IPS DF 6.9 (cell line): Measurements from ENCODE around the gene GANAB.
"Not testable (repeated sequence)": the region's sequence is repeated elsewhere in the genome, so short reads cannot be mapped to it uniquely, and the experiment has no call there.

Experiments
- DNase-seq: peaks from one replicate; pipeline ENCODE4 v3.0.0-alpha.2; 2013; ENCODE audit warnings: low read depth, low spot score
- H3K27ac ChIP-seq: one replicate; pipeline ENCODE4 v1.5.1; 2013; ENCODE audit warnings: low read length, control low read depth
- H3K27me3 ChIP-seq: 2 replicates; pipeline ENCODE4 v1.6.1; 2013; ENCODE audit warnings: mild to moderate bottlenecking, low read length; ENCODE audit not compliant: control insufficient read depth, insufficient read depth
- H3K36me3 ChIP-seq: 2 replicates; pipeline ENCODE4 v1.6.1; 2013; ENCODE audit warnings: low read length; ENCODE audit not compliant: control insufficient read depth, insufficient read depth
- H3K4me1 ChIP-seq: 2 replicates; pipeline ENCODE4 v1.6.1; 2013; ENCODE audit warnings: low read length; ENCODE audit not compliant: control insufficient read depth, insufficient read depth
- H3K4me3 ChIP-seq: 2 replicates; pipeline ENCODE4 v1.5.1; 2013; ENCODE audit warnings: mild to moderate bottlenecking, low read length
- H3K9me3 ChIP-seq: 2 replicates; pipeline ENCODE4 v1.6.1; 2013; ENCODE audit warnings: low read length, inconsistent platforms; ENCODE audit not compliant: control insufficient read depth, insufficient read depth
- WGBS: extraction: QIAGEN DNeasy Blood & Tissue Kit; methylation state at CpG from one replicate; pipeline ENCODE4 v1.1.7; 2013; ENCODE audit warnings: mixed read lengths, missing lambda C conversion rate; ENCODE audit not compliant: insufficient read length, insufficient coverage; 5-methylcytosine and 5-hydroxymethylcytosine counted together

The GANAB gene

GRCh38 chr11:62588966-62589637 lies 57.3 kb downstream of the GANAB start:
- WGBS: no CpG with 5 or more reads among the region's 18 CpGs
- Histone ChIP-seq H3K27me3 (no peaks in the 10 kb centered on the region), H3K36me3 (peaks cover 13% of the 10 kb centered on the region), H3K4me1 (peaks cover 3% of the 10 kb centered on the region; the same call in 1 of the 2 replicates), H3K4me3 (no peak overlapping the region), H3K27ac (no peak overlapping the region), H3K9me3 (no peaks in the 10 kb centered on the region)
- no peak for DNase-seq

GRCh38 chr11:62585356-62585755 lies 61.1 kb downstream of the GANAB start:
- not testable (repeated sequence) for H3K4me3 ChIP-seq, H3K9me3 ChIP-seq, H3K36me3 ChIP-seq, H3K27ac ChIP-seq, H3K4me1 ChIP-seq, H3K27me3 ChIP-seq, DNase-seq
- WGBS: no CpG with 5 or more reads among the region's 7 CpGs

- H3K27ac ChIP-seq, H3K9me3 ChIP-seq, H3K4me3 ChIP-seq, H3K27me3 ChIP-seq, DNase-seq, H3K4me1 ChIP-seq: not testable (repeated sequence)
- H3K36me3 ChIP-seq: peaks cover 10% of the 10 kb centered on the region; the same call in 1 of the 2 replicates
- no CpG with 5 or more reads among the region's 4 CpGs for WGBS
Measured at GRCh38 chr11:62581735-62582134, 64.7 kb downstream of the GANAB start.

- no CpG with 5 or more reads among the region's 18 CpGs for WGBS
- H3K27ac ChIP-seq: no peak overlapping the region
- H3K4me1 ChIP-seq: no peaks in the 10 kb centered on the region
- DNase-seq: no peak
- no peak overlapping the region for H3K4me3 ChIP-seq
- no peaks in the 10 kb centered on the region for H3K27me3 ChIP-seq
- no peaks in the 10 kb centered on the region for H3K9me3 ChIP-seq
- H3K36me3 ChIP-seq: peaks cover 16% of the 10 kb centered on the region
Measured at GRCh38 chr11:62580959-62581715, 65.3 kb downstream of the GANAB start.

- Histone ChIP-seq H3K27me3 (no peaks in the 10 kb centered on the region), H3K9me3 (no peaks in the 10 kb centered on the region), H3K4me3 (no peak overlapping the region), H3K36me3 (peaks cover 19% of the 10 kb centered on the region), H3K27ac (no peak overlapping the region), H3K4me1 (peaks cover 2% of the 10 kb centered on the region; the same call in 1 of the 2 replicates)
- no peak for DNase-seq
- no CpG with 5 or more reads among the region's 2 CpGs for WGBS
Measured at GRCh38 chr11:62579252-62579651, 67.2 kb downstream of the GANAB start.

- Histone ChIP-seq H3K9me3 (no peaks in the 10 kb centered on the region), H3K36me3 (peaks cover 19% of the 10 kb centered on the region), H3K4me3 (no peak overlapping the region), H3K27me3 (no peaks in the 10 kb centered on the region), H3K4me1 (peaks cover 2% of the 10 kb centered on the region; the same call in 1 of the 2 replicates), H3K27ac (no peak overlapping the region)
- no CpG with 5 or more reads among the region's 11 CpGs for WGBS
- no peak for DNase-seq
Measured at GRCh38 chr11:62578541-62578940, 67.9 kb downstream of the GANAB start.

- H3K27ac ChIP-seq: no peak overlapping the region
- no peaks in the 10 kb centered on the region for H3K9me3 ChIP-seq
- no peak for DNase-seq
- no peaks in the 10 kb centered on the region for H3K27me3 ChIP-seq
- peaks cover 19% of the 10 kb centered on the region for H3K36me3 ChIP-seq
- H3K4me3 ChIP-seq: no peak overlapping the region
- H3K4me1 ChIP-seq: peaks cover 2% of the 10 kb centered on the region; the same call in 1 of the 2 replicates
- WGBS: no CpG with 5 or more reads among the region's 12 CpGs
Measured at GRCh38 chr11:62577046-62577714, 69.2 kb downstream of the GANAB start.

GRCh38 chr11:62575837-62576236 lies 70.6 kb downstream of the GANAB start:
- no CpG with 5 or more reads among the region's 14 CpGs for WGBS
- no peak overlapping the region for H3K4me3 ChIP-seq
- peaks cover 2% of the 10 kb centered on the region; the same call in 1 of the 2 replicates for H3K4me1 ChIP-seq
- H3K27me3 ChIP-seq: no peaks in the 10 kb centered on the region
- H3K9me3 ChIP-seq: no peaks in the 10 kb centered on the region
- peaks cover 28% of the 10 kb centered on the region for H3K36me3 ChIP-seq
- no peak for DNase-seq
- H3K27ac ChIP-seq: no peak overlapping the region

GRCh38 chr11:62575156-62575555 lies 71.3 kb downstream of the GANAB start:
- Histone ChIP-seq H3K36me3 (peaks cover 35% of the 10 kb centered on the region), H3K27me3 (no peaks in the 10 kb centered on the region), H3K27ac (no peak overlapping the region), H3K4me1 (peaks cover 2% of the 10 kb centered on the region; the same call in 1 of the 2 replicates), H3K4me3 (no peak overlapping the region), H3K9me3 (no peaks in the 10 kb centered on the region)
- DNase-seq: no peak
- no CpG with 5 or more reads among the region's 17 CpGs for WGBS
